MG63 (cell line): ENCODE data around the gene PHACTR1. TPM values are rescaled to one million over a fixed set of nuclear protein-coding genes. Genes with fewer than 3 reads are reported as not detected.

Experiments
- DNase-seq: peaks from one replicate; pipeline ENCODE4 v3.0.0-alpha.2; 2020
- H3K27me3 ChIP-seq: fragments of 250-450 bp; sonication (Bioruptor Pico); 2 replicates; pipeline ENCODE4 v1.5.1; 2020; ENCODE audit warnings: mild to moderate bottlenecking, moderate library complexity
- H3K36me3 ChIP-seq: fragments of 250-450 bp; sonication (Bioruptor Pico); 2 replicates; pipeline ENCODE4 v1.5.1; 2020; ENCODE audit warnings: mild to moderate bottlenecking, moderate library complexity
- H3K4me3 ChIP-seq: fragments of 250-450 bp; sonication (Bioruptor Pico); 2 replicates; pipeline ENCODE4 v1.5.1; 2020; ENCODE audit warnings: mild to moderate bottlenecking, moderate library complexity
- H3K9me3 ChIP-seq: fragments of 250-450 bp; sonication (Bioruptor Pico); 2 replicates; pipeline ENCODE4 v1.5.1; 2020; ENCODE audit warnings: mild to moderate bottlenecking, moderate library complexity
- total RNA-seq: library from RNA; depleted of rRNA; stranded (reverse); fragments of >200 nt; shearing (Covaris generic); gene quantifications from 2 replicates; pipeline ENCODE4 v1.2.3, GENCODE V29; 2014; ENCODE audit warnings: low replicate concordance

PHACTR1 gene
- total RNA-seq, 1 experiment from 2014 or later, result 0.20 TPM

- no peaks in the 10 kb centered on the region for H3K27me3 ChIP-seq
- H3K4me3 ChIP-seq, result no peak overlapping the region
- no peak for DNase-seq
Observed at GRCh38 chr6:12995419-12995818, 278.9 kb downstream of the PHACTR1 start.

GRCh38 chr6:13000537-13000936, 284.0 kb downstream of the PHACTR1 start:
- no peaks in the 10 kb centered on the region for H3K36me3 ChIP-seq
- H3K4me3 ChIP-seq, result no peak overlapping the region
- H3K9me3 ChIP-seq, result no peaks in the 10 kb centered on the region
- no peak for DNase-seq
- H3K27me3 ChIP-seq, result peaks cover 4% of the 10 kb centered on the region; the same call in 1 of the 2 replicates

More at GRCh38 chr6:12995419-12995818, 278.9 kb downstream of the PHACTR1 start:
- Histone ChIP-seq H3K36me3 (no peaks in the 10 kb centered on the region), H3K9me3 (peaks cover 4% of the 10 kb centered on the region)

GRCh38 chr6:13001927-13002326, 285.4 kb downstream of the PHACTR1 start:
- Histone ChIP-seq H3K36me3 (no peaks in the 10 kb centered on the region), H3K4me3 (no peak overlapping the region), H3K9me3 (no peaks in the 10 kb centered on the region), H3K27me3 (peaks cover 4% of the 10 kb centered on the region; the same call in 1 of the 2 replicates)
- no peak for DNase-seq

- no peaks in the 10 kb centered on the region for H3K36me3 ChIP-seq
- H3K4me3 ChIP-seq, result no peak overlapping the region
- DNase-seq, result no peak
- H3K9me3 ChIP-seq, result no peaks in the 10 kb centered on the region
- peaks cover 11% of the 10 kb centered on the region for H3K27me3 ChIP-seq
Observed at GRCh38 chr6:13004601-13005000, 288.0 kb downstream of the PHACTR1 start.

- Histone ChIP-seq H3K9me3 (no peaks in the 10 kb centered on the region), H3K36me3 (no peaks in the 10 kb centered on the region), H3K4me3 (no peak overlapping the region), H3K27me3 (peaks cover 16% of the 10 kb centered on the region)
- no peak for DNase-seq
Observed at GRCh38 chr6:13005994-13006393, 289.4 kb downstream of the PHACTR1 start.

GRCh38 chr6:13006578-13007300, 290.2 kb downstream of the PHACTR1 start:
- no peaks in the 10 kb centered on the region for H3K36me3 ChIP-seq
- H3K9me3 ChIP-seq, result no peaks in the 10 kb centered on the region
- peaks cover 23% of the 10 kb centered on the region for H3K27me3 ChIP-seq
- no peak overlapping the region for H3K4me3 ChIP-seq
- DNase-seq, result peak; percentile 24

- H3K36me3 ChIP-seq, result no peaks in the 10 kb centered on the region
- H3K27me3 ChIP-seq, result peaks cover 33% of the 10 kb centered on the region
- no peak for DNase-seq
- H3K4me3 ChIP-seq, result no peak overlapping the region
- H3K9me3 ChIP-seq, result no peaks in the 10 kb centered on the region
Observed at GRCh38 chr6:13007744-13008143, 291.2 kb downstream of the PHACTR1 start.

- H3K27me3 ChIP-seq, result peaks cover 45% of the 10 kb centered on the region
- H3K4me3 ChIP-seq, result no peak overlapping the region
- DNase-seq, result no peak
- no peaks in the 10 kb centered on the region for H3K9me3 ChIP-seq
- no peaks in the 10 kb centered on the region for H3K36me3 ChIP-seq
Observed at GRCh38 chr6:13009031-13009430, 292.5 kb downstream of the PHACTR1 start.

- no peak for DNase-seq
- no peaks in the 10 kb centered on the region for H3K36me3 ChIP-seq
- H3K4me3 ChIP-seq, result no peak overlapping the region
- H3K27me3 ChIP-seq, result peaks cover 47% of the 10 kb centered on the region
- no peaks in the 10 kb centered on the region for H3K9me3 ChIP-seq
Observed at GRCh38 chr6:13009461-13009860, 292.9 kb downstream of the PHACTR1 start.

GRCh38 chr6:13011612-13012146, 295.1 kb downstream of the PHACTR1 start:
- H3K9me3 ChIP-seq, result no peaks in the 10 kb centered on the region
- H3K27me3 ChIP-seq, result peaks cover 66% of the 10 kb centered on the region
- no peak for DNase-seq
- H3K36me3 ChIP-seq, result no peaks in the 10 kb centered on the region
- no peak overlapping the region for H3K4me3 ChIP-seq

- no peak for DNase-seq
- Histone ChIP-seq H3K27me3 (peaks cover 69% of the 10 kb centered on the region), H3K4me3 (no peak overlapping the region), H3K36me3 (no peaks in the 10 kb centered on the region), H3K9me3 (no peaks in the 10 kb centered on the region)
Observed at GRCh38 chr6:13012296-13012695, 295.7 kb downstream of the PHACTR1 start.

- Histone ChIP-seq H3K36me3 (no peaks in the 10 kb centered on the region), H3K27me3 (peaks cover 69% of the 10 kb centered on the region), H3K4me3 (peak overlapping the region; percentile 34), H3K9me3 (no peaks in the 10 kb centered on the region)
- DNase-seq, result peak; percentile 5
Observed at GRCh38 chr6:13012977-13013680, 296.6 kb downstream of the PHACTR1 start.

- H3K27me3 ChIP-seq, result peaks cover 65% of the 10 kb centered on the region
- no peaks in the 10 kb centered on the region for H3K9me3 ChIP-seq
- no peaks in the 10 kb centered on the region for H3K36me3 ChIP-seq
- DNase-seq, result peak; percentile 8
- peak overlapping the region; percentile 34 for H3K4me3 ChIP-seq
Observed at GRCh38 chr6:13013681-13014503, 297.3 kb downstream of the PHACTR1 start.

- no peaks in the 10 kb centered on the region for H3K36me3 ChIP-seq
- H3K27me3 ChIP-seq, result peaks cover 65% of the 10 kb centered on the region
- DNase-seq, result no peak
Observed at GRCh38 chr6:13014504-13015378, 298.2 kb downstream of the PHACTR1 start.

GRCh38 chr6:13015379-13015681, 298.8 kb downstream of the PHACTR1 start:
- Histone ChIP-seq H3K9me3 (no peaks in the 10 kb centered on the region), H3K27me3 (peaks cover 69% of the 10 kb centered on the region), H3K36me3 (no peaks in the 10 kb centered on the region), H3K4me3 (no peak overlapping the region)
- DNase-seq, result no peak

More at GRCh38 chr6:13014504-13015378, 298.2 kb downstream of the PHACTR1 start:
- no peaks in the 10 kb centered on the region for H3K9me3 ChIP-seq
- no peak overlapping the region; the same call in 1 of the 2 replicates for H3K4me3 ChIP-seq

- H3K27me3 ChIP-seq, result peaks cover 22% of the 10 kb centered on the region
- H3K9me3 ChIP-seq, result no peaks in the 10 kb centered on the region
- H3K4me3 ChIP-seq, result no peak overlapping the region
- DNase-seq, result no peak
- no peaks in the 10 kb centered on the region for H3K36me3 ChIP-seq
Observed at GRCh38 chr6:13024616-13025015, 308.0 kb downstream of the PHACTR1 start.
